ACC112 (cell line): ENCODE results near the gene CPXM2.

Experiments
- H2AFZ ChIP-seq: fragments of 200-600 bp; sonication (generic); one replicate; pipeline ENCODE4 v1.6.0; 2017; ENCODE audit warnings: antibody characterized with exemption, low read length; ENCODE audit not compliant: unreplicated experiment
- H3K27ac ChIP-seq: fragments of 200-600 bp; sonication (generic); 2 replicates; pipeline ENCODE4 v1.5.1; 2014; ENCODE audit warnings: low read depth, mild to moderate bottlenecking, antibody characterized with exemption, low read length, moderate library complexity
- H3K27me3 ChIP-seq: fragments of 200-600 bp; sonication (generic); 2 replicates; pipeline ENCODE4 v1.6.1; 2014; ENCODE audit warnings: mild to moderate bottlenecking, antibody characterized with exemption, low read length, moderate library complexity, mixed read lengths; ENCODE audit not compliant: insufficient read depth
- H3K36me3 ChIP-seq: fragments of 200-600 bp; sonication (generic); 2 replicates; pipeline ENCODE4 v1.6.1; 2016; ENCODE audit warnings: mild to moderate bottlenecking, antibody characterized with exemption, low read length, moderate library complexity, mixed read lengths; ENCODE audit not compliant: insufficient read depth
- H3K4me1 ChIP-seq: fragments of 200-600 bp; sonication (generic); one replicate; pipeline ENCODE4 v1.6.1; 2016; ENCODE audit warnings: low read length, mixed read lengths; ENCODE audit not compliant: insufficient read depth, unreplicated experiment, control insufficient read depth
- H3K4me3 ChIP-seq: fragments of 200-600 bp; sonication (generic); 2 replicates; pipeline ENCODE4 v1.5.1; 2014; ENCODE audit warnings: mild to moderate bottlenecking, low read depth, low read length
- H3K79me2 ChIP-seq: fragments of 200-600 bp; sonication (generic); one replicate; pipeline ENCODE4 v1.6.0; 2016; ENCODE audit warnings: low read length; ENCODE audit not compliant: control insufficient read depth, unreplicated experiment, insufficient read depth

The CPXM2 gene

GRCh38 chr10:123886292-123886691 is 5.3 kb downstream of the CPXM2 start:
- no peaks in the 10 kb centered on the region for H3K27me3 ChIP-seq
- no peaks in the 10 kb centered on the region for H3K79me2 ChIP-seq
- H3K4me1 ChIP-seq, result no peaks in the 10 kb centered on the region
- H3K36me3 ChIP-seq, result no peaks in the 10 kb centered on the region
- no peak overlapping the region for H3K4me3 ChIP-seq
- H3K27ac ChIP-seq, result no peak overlapping the region
- H2AFZ ChIP-seq, result no peak overlapping the region

- Histone ChIP-seq H3K4me1 (no peaks in the 10 kb centered on the region), H3K4me3 (no peak overlapping the region), H2AFZ (no peak overlapping the region), H3K36me3 (no peaks in the 10 kb centered on the region), H3K27me3 (no peaks in the 10 kb centered on the region), H3K79me2 (no peaks in the 10 kb centered on the region), H3K27ac (no peak overlapping the region)
Observed at GRCh38 chr10:123885406-123886170, 6.0 kb downstream of the CPXM2 start.

GRCh38 chr10:123884907-123885381 is 6.7 kb downstream of the CPXM2 start:
- Histone ChIP-seq H3K4me3 (no peak overlapping the region), H2AFZ (no peak overlapping the region), H3K27me3 (no peaks in the 10 kb centered on the region), H3K36me3 (no peaks in the 10 kb centered on the region), H3K4me1 (no peaks in the 10 kb centered on the region), H3K27ac (no peak overlapping the region), H3K79me2 (no peaks in the 10 kb centered on the region)

GRCh38 chr10:123884351-123884906 is 7.2 kb downstream of the CPXM2 start:
- Histone ChIP-seq H2AFZ (no peak overlapping the region), H3K4me1 (no peaks in the 10 kb centered on the region), H3K4me3 (no peak overlapping the region), H3K27me3 (no peaks in the 10 kb centered on the region), H3K79me2 (no peaks in the 10 kb centered on the region), H3K27ac (no peak overlapping the region), H3K36me3 (no peaks in the 10 kb centered on the region)

- no peaks in the 10 kb centered on the region for H3K79me2 ChIP-seq
- no peak overlapping the region for H3K27ac ChIP-seq
- no peaks in the 10 kb centered on the region for H3K27me3 ChIP-seq
- H2AFZ ChIP-seq, result no peak overlapping the region
- H3K4me1 ChIP-seq, result no peaks in the 10 kb centered on the region
- no peak overlapping the region for H3K4me3 ChIP-seq
- H3K36me3 ChIP-seq, result no peaks in the 10 kb centered on the region
Observed at GRCh38 chr10:123883673-123884320, 7.8 kb downstream of the CPXM2 start.

GRCh38 chr10:123882681-123883445 is 8.7 kb downstream of the CPXM2 start:
- Histone ChIP-seq H3K36me3 (no peaks in the 10 kb centered on the region), H3K4me1 (no peaks in the 10 kb centered on the region)

GRCh38 chr10:123882177-123882576 is 9.4 kb downstream of the CPXM2 start:
- Histone ChIP-seq H3K4me1 (no peaks in the 10 kb centered on the region), H3K4me3 (no peak overlapping the region), H3K36me3 (no peaks in the 10 kb centered on the region), H3K27ac (no peak overlapping the region), H3K79me2 (no peaks in the 10 kb centered on the region), H2AFZ (no peak overlapping the region), H3K27me3 (no peaks in the 10 kb centered on the region)

More at GRCh38 chr10:123882681-123883445, 8.7 kb downstream of the CPXM2 start:
- Histone ChIP-seq H3K4me3 (no peak overlapping the region), H3K27ac (no peak overlapping the region), H3K27me3 (no peaks in the 10 kb centered on the region), H3K79me2 (no peaks in the 10 kb centered on the region), H2AFZ (no peak overlapping the region)

GRCh38 chr10:123879606-123880257 is 11.9 kb downstream of the CPXM2 start:
- H3K79me2 ChIP-seq, result no peaks in the 10 kb centered on the region
- no peak overlapping the region for H3K27ac ChIP-seq
- H2AFZ ChIP-seq, result no peak overlapping the region
- H3K36me3 ChIP-seq, result no peaks in the 10 kb centered on the region
- H3K4me1 ChIP-seq, result no peaks in the 10 kb centered on the region
- no peak overlapping the region for H3K4me3 ChIP-seq
- no peaks in the 10 kb centered on the region for H3K27me3 ChIP-seq

GRCh38 chr10:123878666-123879303 is 12.8 kb downstream of the CPXM2 start:
- no peaks in the 10 kb centered on the region for H3K27me3 ChIP-seq

GRCh38 chr10:123870260-123870659 is 21.3 kb downstream of the CPXM2 start:
- H3K27me3 ChIP-seq, result no peaks in the 10 kb centered on the region
- no peak overlapping the region for H3K27ac ChIP-seq
- no peaks in the 10 kb centered on the region for H3K36me3 ChIP-seq
- no peaks in the 10 kb centered on the region for H3K79me2 ChIP-seq
- no peaks in the 10 kb centered on the region for H3K4me1 ChIP-seq
- no peak overlapping the region for H3K4me3 ChIP-seq
- H2AFZ ChIP-seq, result no peak overlapping the region

More at GRCh38 chr10:123878666-123879303, 12.8 kb downstream of the CPXM2 start:
- Histone ChIP-seq H3K27ac (no peak overlapping the region), H2AFZ (no peak overlapping the region), H3K79me2 (no peaks in the 10 kb centered on the region), H3K36me3 (no peaks in the 10 kb centered on the region), H3K4me3 (no peak overlapping the region), H3K4me1 (no peaks in the 10 kb centered on the region)
